Measurements from ENCODE around the gene ARHGAP45. TPM values are rescaled to one million over a fixed set of nuclear protein-coding genes. Genes with fewer than 3 reads are reported as not detected.
A peak's percentile ranks its signal among the peaks of the same experiment; 100 is the strongest.

ARHGAP45 gene
- total and polyA plus RNA-seq, 8 donors = 12.2 to 211 (median 15.8) TPM

DNA sequence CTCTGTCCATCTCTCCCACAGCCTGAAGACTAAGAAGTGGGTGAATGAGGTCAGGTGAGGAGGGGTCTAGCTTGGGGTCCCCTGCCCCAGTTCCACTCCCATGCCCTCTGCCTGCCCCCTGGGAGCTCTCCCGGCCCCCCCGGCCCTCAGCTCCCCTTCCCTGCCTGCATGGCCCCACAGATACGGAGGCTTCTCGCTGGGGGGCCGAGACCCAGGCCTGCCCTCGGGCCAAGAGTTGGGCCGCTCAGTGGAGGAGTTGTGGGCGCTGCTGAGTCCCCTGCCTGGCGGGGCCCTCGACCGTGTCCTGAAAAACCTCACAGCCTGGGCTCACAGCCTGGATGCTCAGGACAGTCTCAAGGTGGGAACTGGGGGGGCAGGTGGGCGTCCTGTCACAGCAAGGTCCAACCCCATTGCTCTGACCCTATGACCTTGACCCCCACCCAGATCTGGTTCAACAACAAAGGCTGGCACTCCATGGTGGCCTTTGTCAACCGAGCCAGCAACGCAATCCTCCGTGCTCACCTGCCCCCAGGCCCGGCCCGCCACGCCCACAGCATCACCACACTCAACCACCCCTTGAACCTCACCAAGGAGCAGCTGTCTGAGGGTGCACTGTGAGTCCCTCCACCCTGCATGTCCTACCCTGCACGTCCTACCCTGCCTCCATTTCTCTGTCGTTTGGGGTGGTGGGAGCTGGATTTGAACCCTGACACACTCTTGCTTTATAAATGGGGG is 10.9 kb upstream of the ARHGAP45 start:
- H3K4me3 ChIP-seq = no peak overlapping the region
- TF ChIP-seq EP300 (IDR thresholded peaks at IDR 0.05) (no peak), POLR2AphosphoS5 (IDR thresholded peaks at IDR 0.05) (no peak), CTCF (IDR thresholded peaks at IDR 0.05) (no peak), POLR2A (IDR thresholded peaks at IDR 0.05) (no peak)
- no peak for DNase-seq
- WGBS, 5 donors = 92 to 97% (median 94%) methylated on average over 11 to 20 of the region's 20 CpGs
- no peaks in the 10 kb centered on the region for H3K27me3 ChIP-seq
- peaks cover 0 to 34% (median 12%) of the 10 kb centered on the region in 4 donors for H3K36me3 ChIP-seq
- no peaks in the 10 kb centered on the region for H3K4me1 ChIP-seq
- intact Hi-C loops (cut with DNase I; ENCODE audit: low total_unique reads) = no loop called here
- H3K27ac ChIP-seq = no peak overlapping the region
- peaks cover 4 to 37% (median 29%) of the 10 kb centered on the region in 4 donors for H3K9me3 ChIP-seq

GRCh38 chr19:1057176-1057855 is 9.7 kb upstream of the ARHGAP45 start:
- Histone ChIP-seq H3K27ac (no peak overlapping the region), H3K9me3 (peaks cover 4 to 37% (median 29%) of the 10 kb centered on the region in 4 donors), H3K4me1 (no peaks in the 10 kb centered on the region), H3K27me3 (no peaks in the 10 kb centered on the region), H3K4me3 (no peak overlapping the region), H3K36me3 (peaks cover 0 to 34% (median 12%) of the 10 kb centered on the region in 4 donors)
- TF ChIP-seq CTCF (IDR thresholded peaks at IDR 0.05) = peak in 1 of 7 experiments; percentile 21
- TF ChIP-seq POLR2A (IDR thresholded peaks at IDR 0.05) = no peak
- intact Hi-C loops (cut with DNase I; ENCODE audit: low total_unique reads) = no loop called here
- DNase-seq = no peak
- 19 to 55% (median 48%) methylated on average over 3 of the region's 3 CpGs for WGBS, 5 donors

- DNase-seq = no peak
- Histone ChIP-seq H3K4me3 (no peak overlapping the region), H3K27ac (no peak overlapping the region), H3K36me3 (peaks cover 0 to 34% (median 12%) of the 10 kb centered on the region in 4 donors), H3K4me1 (no peaks in the 10 kb centered on the region), H3K9me3 (peaks cover 4 to 37% (median 29%) of the 10 kb centered on the region in 4 donors), H3K27me3 (no peaks in the 10 kb centered on the region)
- intact Hi-C loops (cut with DNase I; ENCODE audit: low total_unique reads) = no loop called here
- 91 to 98% (median 91%) methylated on average over 5 of the region's 5 CpGs for WGBS, 5 donors
- no peak for TF ChIP-seq POLR2A (IDR thresholded peaks at IDR 0.05)
- no peak for TF ChIP-seq POLR2AphosphoS5 (IDR thresholded peaks at IDR 0.05)
- no peak for TF ChIP-seq CTCF (IDR thresholded peaks at IDR 0.05)
- no peak for TF ChIP-seq EP300 (IDR thresholded peaks at IDR 0.05)
Measured at GRCh38 chr19:1058112-1058511, 8.9 kb upstream of the ARHGAP45 start.

DNA sequence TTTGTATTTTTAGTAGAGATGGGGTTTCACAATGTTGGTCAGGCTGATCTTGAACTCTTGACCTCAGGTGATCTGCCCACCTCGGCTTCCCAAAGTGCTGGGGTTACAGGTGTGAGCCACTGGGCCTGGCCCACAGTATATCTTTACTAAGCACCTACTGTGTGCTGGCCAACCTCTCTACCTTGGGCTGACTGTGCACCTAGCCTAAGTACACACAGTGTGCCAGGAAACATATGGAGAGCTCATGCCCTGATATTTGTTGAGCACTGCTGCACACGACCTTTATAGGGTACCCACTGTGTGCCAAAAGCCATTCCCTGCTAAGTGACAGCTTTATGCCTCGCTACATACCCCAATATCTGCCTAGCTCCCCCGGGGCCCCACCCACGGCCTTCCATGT is 6.3 kb upstream of the ARHGAP45 start:
- DNase-seq = no peak
- H3K36me3 ChIP-seq = peaks cover 0 to 23% (median 11%) of the 10 kb centered on the region in 4 donors
- no peak overlapping the region for H3K27ac ChIP-seq
- peaks cover 4 to 36% (median 29%) of the 10 kb centered on the region in 4 donors for H3K9me3 ChIP-seq
- TF ChIP-seq POLR2AphosphoS5 (IDR thresholded peaks at IDR 0.05) (no peak), POLR2A (IDR thresholded peaks at IDR 0.05) (no peak)
- no peak overlapping the region for H3K4me3 ChIP-seq
- intact Hi-C loops (cut with DNase I; ENCODE audit: low total_unique reads) = no loop called here
- H3K4me1 ChIP-seq = peaks cover 13 to 20% (median 15%) of the 10 kb centered on the region in 4 donors
- WGBS, 5 donors = 81 to 89% (median 84%) methylated on average over 3 to 5 of the region's 5 CpGs
- H3K27me3 ChIP-seq = peaks cover 0 to 9% (median 2%) of the 10 kb centered on the region in 3 donors
